Thoracic aorta (tissue), 2 donors: ENCODE results near the gene FHIT. TPM values are rescaled to one million over a fixed set of nuclear protein-coding genes. Genes with fewer than 3 reads are reported as not detected.
A peak's percentile ranks its signal among the peaks of the same experiment; 100 is the strongest.

Experiments used
- ATAC-seq: fragments of 150-250 bp; one replicate; pipeline ENCODE4 v1.8.0; 2017; ENCODE audit warnings: low read depth; ENCODE audit not compliant: insufficient number of reproducible peaks, low FRiP score
- DNase-seq: peaks from one replicate; pipeline ENCODE4 v3.0.0-alpha.2; 2020; ENCODE audit warnings: low spot score
- H3K27ac ChIP-seq, 2 donors: fragments of 200-600 bp; sonication (generic); 1 replicate in 1 of 2; 2 replicates in 1 of 2; pipeline ENCODE4 v1.5.1; 2016; ENCODE audit warnings: mild to moderate bottlenecking in 2 of 2, moderate library complexity in 2 of 2
- H3K27me3 ChIP-seq: fragments of 200-600 bp; sonication (generic); replicated peaks from 2 replicates; pipeline ENCODE4 v1.6.0; 2016; ENCODE audit warnings: mild to moderate bottlenecking; ENCODE audit not compliant: insufficient read depth
- H3K36me3 ChIP-seq: fragments of 200-600 bp; sonication (generic); one replicate; pipeline ENCODE4 v1.5.1; 2016
- H3K4me1 ChIP-seq, 2 donors: fragments of 200-600 bp; sonication (generic); 1 replicate in 1 of 2; 2 replicates in 1 of 2; pipeline versions ENCODE4 v1.5.1 to v1.6.0; 2016; ENCODE audit warnings: low read depth in 2 of 2, mild to moderate bottlenecking in 1 of 2; ENCODE audit not compliant: control insufficient read depth in 1 of 2
- H3K4me3 ChIP-seq: fragments of 200-600 bp; sonication (generic); 2 replicates; pipeline ENCODE4 v1.5.1; 2016; ENCODE audit warnings: mild to moderate bottlenecking
- H3K9me3 ChIP-seq: fragments of 200-600 bp; sonication (generic); 2 replicates; pipeline ENCODE4 v1.5.1; 2016
- total RNA-seq, 2 donors: library from RNA; depleted of rRNA; stranded (reverse); fragments of >200 nt; gene quantifications; one replicate each; pipeline versions ENCODE4 v1.1.0 to v1.2.3, GENCODE V29; 2016
- TF ChIP-seq, protein P1 (sequence below): fragments of 200-600 bp; sonication (generic); IDR thresholded peaks from one replicate; pipeline ENCODE4 v1.5.1; 2019; ENCODE audit warnings: antibody characterized with exemption

Gene FHIT
- total RNA-seq, 2 donors from 2014 or later, result 2.0 to 2.3 TPM

DNA sequence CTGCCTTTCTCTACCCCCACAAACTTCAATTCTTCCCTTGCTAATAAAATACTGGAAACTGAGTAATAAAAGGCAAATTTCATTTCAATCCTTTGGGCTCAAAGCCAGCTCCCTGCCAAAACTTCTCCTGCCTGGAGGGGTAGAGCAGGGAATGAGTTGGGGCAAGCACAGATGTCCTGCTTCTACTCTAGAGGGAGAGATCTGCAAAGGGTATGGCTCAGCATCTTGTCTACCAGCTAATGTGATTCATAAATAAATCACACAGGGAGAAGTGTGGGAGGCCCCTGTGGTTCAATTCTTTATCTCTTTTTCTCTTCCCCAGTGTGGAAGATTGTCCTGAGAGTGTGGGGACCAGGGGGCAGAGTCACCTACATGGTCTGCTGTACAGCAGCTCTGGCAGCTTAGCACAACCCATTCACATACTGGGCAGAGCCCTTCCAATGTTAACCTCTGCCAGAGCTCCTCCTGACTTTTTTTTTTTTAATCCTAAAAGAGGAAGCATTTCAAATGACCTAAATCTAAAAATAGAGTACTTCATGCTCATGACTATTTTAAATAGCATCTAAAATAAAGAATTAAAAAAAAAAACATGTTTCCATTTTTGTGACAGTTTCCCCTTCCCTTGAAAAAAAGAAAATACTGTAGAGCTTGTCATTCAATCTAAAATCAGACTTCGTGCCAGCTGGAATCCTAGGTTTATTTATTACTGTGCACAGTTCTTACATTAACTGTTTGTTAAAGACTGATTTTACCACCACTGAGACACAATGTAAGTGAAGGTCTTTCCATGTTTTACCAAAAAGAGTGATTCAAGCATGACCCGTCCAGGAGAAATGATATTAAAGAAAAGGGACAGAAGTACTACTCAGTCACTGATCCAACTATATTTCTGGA, 1117.7 kb downstream of the FHIT start:
- no peak overlapping the region for H3K4me3 ChIP-seq
- H3K36me3 ChIP-seq, result no peaks in the 10 kb centered on the region
- H3K4me1 ChIP-seq, result peaks cover 11 to 14% of the 10 kb centered on the region in 2 donors
- peak; percentile 35 for ATAC-seq
- H3K9me3 ChIP-seq, result no peaks in the 10 kb centered on the region
- H3K27me3 ChIP-seq, result no peaks in the 10 kb centered on the region
- TF ChIP-seq, protein P1, sequence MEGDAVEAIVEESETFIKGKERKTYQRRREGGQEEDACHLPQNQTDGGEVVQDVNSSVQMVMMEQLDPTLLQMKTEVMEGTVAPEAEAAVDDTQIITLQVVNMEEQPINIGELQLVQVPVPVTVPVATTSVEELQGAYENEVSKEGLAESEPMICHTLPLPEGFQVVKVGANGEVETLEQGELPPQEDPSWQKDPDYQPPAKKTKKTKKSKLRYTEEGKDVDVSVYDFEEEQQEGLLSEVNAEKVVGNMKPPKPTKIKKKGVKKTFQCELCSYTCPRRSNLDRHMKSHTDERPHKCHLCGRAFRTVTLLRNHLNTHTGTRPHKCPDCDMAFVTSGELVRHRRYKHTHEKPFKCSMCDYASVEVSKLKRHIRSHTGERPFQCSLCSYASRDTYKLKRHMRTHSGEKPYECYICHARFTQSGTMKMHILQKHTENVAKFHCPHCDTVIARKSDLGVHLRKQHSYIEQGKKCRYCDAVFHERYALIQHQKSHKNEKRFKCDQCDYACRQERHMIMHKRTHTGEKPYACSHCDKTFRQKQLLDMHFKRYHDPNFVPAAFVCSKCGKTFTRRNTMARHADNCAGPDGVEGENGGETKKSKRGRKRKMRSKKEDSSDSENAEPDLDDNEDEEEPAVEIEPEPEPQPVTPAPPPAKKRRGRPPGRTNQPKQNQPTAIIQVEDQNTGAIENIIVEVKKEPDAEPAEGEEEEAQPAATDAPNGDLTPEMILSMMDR, result no peak
- DNase-seq, result no peak
- H3K27ac ChIP-seq, result no peak overlapping the region

GRCh38 chr3:60131618-60132017, 1119.6 kb downstream of the FHIT start:
- H3K36me3 ChIP-seq, result no peaks in the 10 kb centered on the region
- DNase-seq (no peak), ATAC-seq (no peak)
- no peaks in the 10 kb centered on the region for H3K9me3 ChIP-seq
- no peak overlapping the region for H3K4me3 ChIP-seq
- H3K4me1 ChIP-seq, result peaks cover 11 to 14% of the 10 kb centered on the region in 2 donors
- no peak overlapping the region for H3K27ac ChIP-seq
- TF ChIP-seq, protein P1, result no peak
- H3K27me3 ChIP-seq, result no peaks in the 10 kb centered on the region

GRCh38 chr3:60126511-60127304, 1124.5 kb downstream of the FHIT start:
- H3K9me3 ChIP-seq, result no peaks in the 10 kb centered on the region
- H3K36me3 ChIP-seq, result no peaks in the 10 kb centered on the region

DNA sequence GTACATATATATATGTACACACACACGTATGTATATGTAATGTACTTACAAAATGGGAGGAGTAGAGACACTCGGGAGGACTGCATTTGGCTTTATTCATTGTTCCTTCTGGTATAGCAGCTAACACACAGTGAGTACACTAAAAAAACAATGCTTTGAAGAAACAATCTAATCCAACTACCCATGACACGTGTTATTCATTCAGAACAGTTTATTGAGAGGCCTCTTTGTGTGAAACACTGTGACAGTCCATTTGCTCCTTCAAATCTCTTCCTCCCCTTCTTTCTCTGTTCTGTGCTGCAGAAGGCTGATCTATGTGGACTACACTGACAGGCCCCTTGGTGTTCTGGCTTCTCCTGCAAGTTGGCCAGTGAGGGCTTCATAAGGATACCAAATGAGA, 1125.6 kb downstream of the FHIT start:
- H3K36me3 ChIP-seq, result no peaks in the 10 kb centered on the region
- H3K9me3 ChIP-seq, result no peaks in the 10 kb centered on the region
- TF ChIP-seq, protein P1, result no peak
- ATAC-seq (no peak), DNase-seq (no peak)
- no peak overlapping the region for H3K27ac ChIP-seq
- H3K4me1 ChIP-seq, result no peaks in the 10 kb centered on the region
- H3K4me3 ChIP-seq, result no peak overlapping the region
- no peaks in the 10 kb centered on the region for H3K27me3 ChIP-seq

More at GRCh38 chr3:60126511-60127304, 1124.5 kb downstream of the FHIT start:
- no peaks in the 10 kb centered on the region for H3K27me3 ChIP-seq
- H3K4me1 ChIP-seq, result no peaks in the 10 kb centered on the region
- TF ChIP-seq, protein P1, result no peak
- no peak for DNase-seq
- H3K27ac ChIP-seq, result no peak overlapping the region
- no peak overlapping the region for H3K4me3 ChIP-seq
- ATAC-seq, result no peak

DNA sequence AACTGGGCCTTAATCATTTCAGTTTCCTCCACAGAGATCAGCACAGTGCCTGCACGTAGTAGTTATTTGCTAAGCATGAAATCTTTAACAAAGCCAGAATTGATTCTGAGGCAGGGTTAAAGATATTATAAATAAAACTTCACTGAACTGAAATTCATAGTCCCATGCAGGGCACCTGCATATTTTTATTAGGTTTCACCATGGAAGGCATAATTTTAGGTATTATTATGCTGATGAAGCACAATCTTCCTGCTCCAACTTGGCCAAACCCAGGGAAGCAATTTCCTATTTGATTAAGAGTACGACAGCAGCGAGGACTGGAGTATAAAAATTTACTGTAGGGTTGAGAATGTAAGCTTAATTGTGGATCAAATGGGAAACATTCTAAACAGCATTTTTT, 1131.0 kb downstream of the FHIT start:
- no peak overlapping the region for H3K27ac ChIP-seq
- H3K36me3 ChIP-seq, result no peaks in the 10 kb centered on the region
- no peaks in the 10 kb centered on the region for H3K4me1 ChIP-seq
- no peaks in the 10 kb centered on the region for H3K27me3 ChIP-seq
- no peaks in the 10 kb centered on the region for H3K9me3 ChIP-seq
- H3K4me3 ChIP-seq, result no peak overlapping the region
- ATAC-seq, result no peak
- TF ChIP-seq, protein P1, result no peak
- DNase-seq, result no peak
